LNCaP clone FGC (cell line): ENCODE measurements around the gene NCOA5.

Experiments used
- DNase-seq: peaks from one replicate; pipeline ENCODE4 v3.0.0-alpha.2; 2011; ENCODE audit warnings: low read depth
- H3K4me3 ChIP-seq: 2 replicates; pipeline ENCODE4 v1.5.1; 2011; ENCODE audit warnings: mild to moderate bottlenecking, low read depth, low read length, control low read depth
- CTCF ChIP-seq: IDR thresholded peaks from 2 replicates; pipeline ENCODE4 v1.5.1; 2012; ENCODE audit warnings: mild to moderate bottlenecking; ENCODE audit not compliant: control insufficient read depth, insufficient read depth; ENCODE audit errors: extremely low read depth

NCOA5 gene

DNA sequence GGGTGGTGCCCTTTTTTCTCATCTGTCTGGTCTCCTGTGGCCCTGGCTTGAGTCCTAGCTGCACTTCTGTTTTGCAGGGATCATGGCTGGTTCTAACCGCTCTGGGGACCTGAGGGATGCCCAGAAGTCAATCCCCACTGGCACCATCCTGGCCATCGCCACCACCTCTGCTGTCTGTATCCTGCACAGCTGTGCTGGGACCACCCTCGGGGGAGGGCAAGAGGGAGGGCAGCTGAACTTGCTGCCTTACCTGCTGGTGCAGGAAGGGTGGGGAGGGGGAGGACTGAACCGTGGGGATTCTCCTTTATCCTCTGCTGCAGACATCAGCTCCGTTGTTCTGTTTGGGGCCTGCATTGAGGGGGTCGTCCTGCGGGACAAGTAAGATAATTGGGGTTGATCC, 46.2 kb downstream of the NCOA5 start:
- H3K4me3 ChIP-seq: no peak overlapping the region
- no peak for DNase-seq
- TF ChIP-seq CTCF: no peak

GRCh38 chr20:46040902-46041535, 48.7 kb downstream of the NCOA5 start:
- no peak for TF ChIP-seq CTCF
- H3K4me3 ChIP-seq: no peak overlapping the region
- DNase-seq: no peak

GRCh38 chr20:46037036-46037435, 52.7 kb downstream of the NCOA5 start:
- DNase-seq: no peak
- TF ChIP-seq CTCF: no peak
- H3K4me3 ChIP-seq: no peak overlapping the region

DNA sequence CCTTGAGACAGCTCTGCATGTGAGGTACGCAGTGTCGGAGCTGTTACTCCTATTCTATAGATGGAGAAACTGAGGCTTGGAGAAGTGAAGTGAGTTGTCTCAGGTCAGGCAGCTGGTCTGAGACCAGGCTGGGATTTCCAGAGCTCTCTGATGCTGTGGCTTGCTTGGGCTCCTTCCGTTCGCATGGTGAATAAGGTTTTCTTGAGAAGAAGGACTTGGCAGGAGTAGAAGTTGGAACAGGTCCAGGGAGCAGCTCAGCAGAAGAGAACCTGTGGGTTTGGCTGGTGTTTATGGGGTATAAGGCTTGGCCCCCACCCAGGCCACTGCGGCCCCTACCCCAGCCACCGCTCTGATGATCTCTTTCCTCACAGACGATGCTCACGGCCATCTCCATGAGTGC, 53.4 kb downstream of the NCOA5 start:
- no peak for TF ChIP-seq CTCF
- H3K4me3 ChIP-seq: no peak overlapping the region
- no peak for DNase-seq

DNA sequence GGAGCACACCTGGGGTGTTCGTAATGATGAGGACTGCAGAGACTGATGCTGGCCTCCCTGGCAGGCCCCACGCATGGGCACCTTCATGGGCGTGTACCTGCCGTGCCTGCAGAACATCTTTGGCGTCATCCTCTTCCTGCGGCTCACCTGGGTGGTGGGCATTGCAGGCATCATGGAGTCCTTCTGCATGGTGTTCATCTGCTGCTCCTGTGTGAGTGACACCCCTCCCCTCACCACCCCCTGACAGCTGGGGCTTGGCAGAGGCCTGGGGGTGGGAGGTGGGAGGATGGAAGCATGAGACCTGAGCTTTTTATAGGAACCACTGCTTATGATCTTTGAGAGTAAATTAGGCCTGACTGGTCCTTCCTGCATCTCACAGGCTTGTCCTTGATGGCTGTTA, 54.0 kb downstream of the NCOA5 start:
- no peak overlapping the region for H3K4me3 ChIP-seq
- no peak for TF ChIP-seq CTCF
- DNase-seq: no peak

- DNase-seq: no peak
- H3K4me3 ChIP-seq: no peak overlapping the region
- TF ChIP-seq CTCF: no peak
Measured at GRCh38 chr20:46035253-46035652, 54.5 kb downstream of the NCOA5 start.

DNA sequence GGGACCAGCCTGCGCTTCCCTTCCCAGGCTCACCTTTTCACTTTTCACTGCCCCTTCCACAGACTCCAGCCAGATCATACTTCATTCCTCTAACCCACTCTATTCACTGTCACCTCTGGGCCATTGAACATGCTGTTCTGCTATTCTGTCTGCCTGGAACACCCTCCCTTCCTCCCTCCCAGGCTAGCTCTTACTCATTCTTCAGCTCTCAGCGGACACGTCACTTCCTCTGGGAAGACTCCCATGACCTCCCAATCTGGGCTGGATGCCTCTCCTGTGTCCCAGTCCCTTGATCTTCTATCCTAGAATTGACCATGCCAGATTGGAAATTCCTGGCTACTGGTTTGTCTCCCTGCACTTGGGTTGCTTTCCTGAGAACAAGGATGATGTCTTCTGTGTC, 55.7 kb downstream of the NCOA5 start:
- DNase-seq: no peak
- TF ChIP-seq CTCF: no peak
- no peak overlapping the region for H3K4me3 ChIP-seq
